HUES64 (cell line): ENCODE data around the gene NALCN.
"Not testable (repeated sequence)": the region's sequence is repeated elsewhere in the genome, so short reads cannot be mapped to it uniquely, and the experiment has no call there.

ENCODE experiments used
- H3K27ac ChIP-seq: 2 replicates; pipeline ENCODE4 v1.7.0; 2013; ENCODE audit warnings: low read depth, low read length, inconsistent platforms
- H3K27me3 ChIP-seq: 2 replicates; pipeline ENCODE4 v1.6.1; 2013; ENCODE audit warnings: mild to moderate bottlenecking, low read length; ENCODE audit not compliant: insufficient read depth
- H3K36me3 ChIP-seq: 2 replicates; pipeline ENCODE4 v1.6.1; 2013; ENCODE audit warnings: mild to moderate bottlenecking, low read length; ENCODE audit not compliant: insufficient read depth
- H3K4me1 ChIP-seq: 2 replicates; pipeline ENCODE4 v1.6.1; 2013; ENCODE audit warnings: mild to moderate bottlenecking, low read length, moderate library complexity; ENCODE audit not compliant: insufficient read depth
- H3K4me3 ChIP-seq: 2 replicates; pipeline ENCODE4 v1.5.1; 2013; ENCODE audit warnings: mild to moderate bottlenecking, low read length, moderate library complexity
- H3K9ac ChIP-seq: 2 replicates; pipeline ENCODE4 v1.6.1; 2013; ENCODE audit warnings: mild to moderate bottlenecking, low read depth, low read length
- H3K9me3 ChIP-seq: 2 replicates; pipeline ENCODE4 v1.6.1; 2013; ENCODE audit warnings: low read depth, low read length; ENCODE audit not compliant: insufficient read depth
- WGBS: fragments of 150-250, 120-280 bp; methylation state at CpG from one replicate; pipeline ENCODE4 v1.1.7; 2013; ENCODE audit warnings: missing lambda C conversion rate; 5-methylcytosine and 5-hydroxymethylcytosine counted together

The NALCN gene

DNA sequence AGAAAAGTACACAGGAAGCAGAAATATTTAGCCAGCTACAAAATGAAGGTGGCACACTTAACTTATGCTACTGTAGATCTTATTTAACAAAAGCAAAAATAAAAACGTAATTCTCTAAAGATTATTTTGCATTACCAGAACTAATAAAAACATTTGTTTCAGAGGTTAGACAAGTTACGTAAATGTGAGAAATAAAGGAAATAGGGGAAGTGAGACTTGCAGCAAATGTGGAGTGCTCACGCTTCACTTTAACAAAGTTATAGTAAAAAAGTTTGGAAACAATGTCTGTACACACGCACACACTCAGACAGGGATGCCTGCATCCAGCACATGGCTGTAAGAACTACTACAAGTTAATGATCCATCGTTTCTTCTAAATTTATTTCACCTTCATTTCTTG is 83.7 kb downstream of the NALCN start:
- peaks cover 5% of the 10 kb centered on the region; the same call in 1 of the 2 replicates for H3K4me1 ChIP-seq
- H3K9ac ChIP-seq = no peak overlapping the region
- WGBS = 97% methylated on average over 3 of the region's 5 CpGs
- no peak overlapping the region for H3K4me3 ChIP-seq
- H3K27me3 ChIP-seq = no peaks in the 10 kb centered on the region
- H3K36me3 ChIP-seq = no peaks in the 10 kb centered on the region
- H3K27ac ChIP-seq = no peak overlapping the region
- no peaks in the 10 kb centered on the region for H3K9me3 ChIP-seq

- no peaks in the 10 kb centered on the region for H3K27me3 ChIP-seq
- WGBS = 92% methylated on average over 1 of the region's 2 CpGs
- H3K9ac ChIP-seq = no peak overlapping the region
- no peak overlapping the region for H3K27ac ChIP-seq
- H3K4me1 ChIP-seq = peaks cover 5% of the 10 kb centered on the region; the same call in 1 of the 2 replicates
- no peaks in the 10 kb centered on the region for H3K9me3 ChIP-seq
- no peaks in the 10 kb centered on the region for H3K36me3 ChIP-seq
- no peak overlapping the region for H3K4me3 ChIP-seq
Observed at GRCh38 chr13:101331731-101332130, 84.6 kb downstream of the NALCN start.

GRCh38 chr13:101327871-101328270 is 88.4 kb downstream of the NALCN start:
- Histone ChIP-seq H3K9ac (no peak overlapping the region), H3K27me3 (no peaks in the 10 kb centered on the region), H3K4me3 (no peak overlapping the region), H3K27ac (no peak overlapping the region), H3K9me3 (no peaks in the 10 kb centered on the region), H3K36me3 (no peaks in the 10 kb centered on the region), H3K4me1 (no peaks in the 10 kb centered on the region)
- 61% methylated on average over 3 of the region's 3 CpGs for WGBS

GRCh38 chr13:101326710-101327109 is 89.6 kb downstream of the NALCN start:
- H3K27ac ChIP-seq = no peak overlapping the region
- no peaks in the 10 kb centered on the region for H3K9me3 ChIP-seq
- H3K4me3 ChIP-seq = no peak overlapping the region
- H3K27me3 ChIP-seq = no peaks in the 10 kb centered on the region
- 97% methylated on average over 4 of the region's 4 CpGs for WGBS
- no peak overlapping the region for H3K9ac ChIP-seq
- no peaks in the 10 kb centered on the region for H3K36me3 ChIP-seq
- H3K4me1 ChIP-seq = no peaks in the 10 kb centered on the region

DNA sequence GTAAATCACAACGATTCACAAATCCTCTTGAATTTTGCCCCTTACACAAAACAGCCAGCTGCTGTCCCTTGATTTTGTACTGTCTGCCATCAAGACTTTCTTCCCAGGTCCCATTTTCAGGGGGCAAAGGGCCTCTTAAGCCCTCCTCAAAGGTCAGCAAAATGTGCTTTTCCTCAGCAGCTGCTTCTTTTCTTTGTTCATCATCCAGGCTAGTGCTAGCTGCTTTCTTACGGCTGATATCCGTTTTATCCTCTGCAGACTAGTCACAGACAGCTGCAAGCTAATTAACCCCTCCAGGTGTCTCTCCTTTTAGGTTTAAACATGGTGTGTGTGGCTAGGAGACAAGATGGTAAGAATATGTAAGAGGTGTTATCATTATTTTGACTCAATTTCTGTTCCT is 90.9 kb downstream of the NALCN start:
- H3K27me3 ChIP-seq = no peaks in the 10 kb centered on the region
- no peak overlapping the region for H3K4me3 ChIP-seq
- no peak overlapping the region for H3K27ac ChIP-seq
- no peaks in the 10 kb centered on the region for H3K4me1 ChIP-seq
- WGBS = 79% methylated on average over 3 of the region's 3 CpGs
- H3K36me3 ChIP-seq = no peaks in the 10 kb centered on the region
- H3K9ac ChIP-seq = no peak overlapping the region
- H3K9me3 ChIP-seq = no peaks in the 10 kb centered on the region

DNA sequence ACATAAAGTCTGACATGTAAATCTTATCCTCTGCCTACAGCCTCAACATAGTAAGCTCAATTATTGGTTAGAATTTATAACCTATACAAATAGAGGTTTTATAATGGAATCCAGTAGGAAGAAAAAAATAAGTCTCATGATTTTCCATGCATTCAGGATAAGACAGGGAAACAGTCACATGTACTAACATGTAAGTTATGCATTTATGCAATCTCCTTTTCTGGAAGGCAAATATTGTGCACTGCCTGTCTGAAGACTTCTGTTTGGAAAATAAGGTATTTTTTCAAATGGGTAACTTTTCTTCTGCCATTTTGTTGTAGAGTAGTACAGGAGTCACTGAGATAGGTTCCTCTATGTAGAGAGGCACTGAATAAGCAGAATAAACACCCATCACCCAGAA is 92.7 kb downstream of the NALCN start:
- no peak overlapping the region for H3K4me3 ChIP-seq
- H3K27me3 ChIP-seq = no peaks in the 10 kb centered on the region
- H3K9ac ChIP-seq = no peak overlapping the region
- H3K4me1 ChIP-seq = no peaks in the 10 kb centered on the region
- H3K27ac ChIP-seq = no peak overlapping the region
- no peaks in the 10 kb centered on the region for H3K36me3 ChIP-seq
- no peaks in the 10 kb centered on the region for H3K9me3 ChIP-seq

DNA sequence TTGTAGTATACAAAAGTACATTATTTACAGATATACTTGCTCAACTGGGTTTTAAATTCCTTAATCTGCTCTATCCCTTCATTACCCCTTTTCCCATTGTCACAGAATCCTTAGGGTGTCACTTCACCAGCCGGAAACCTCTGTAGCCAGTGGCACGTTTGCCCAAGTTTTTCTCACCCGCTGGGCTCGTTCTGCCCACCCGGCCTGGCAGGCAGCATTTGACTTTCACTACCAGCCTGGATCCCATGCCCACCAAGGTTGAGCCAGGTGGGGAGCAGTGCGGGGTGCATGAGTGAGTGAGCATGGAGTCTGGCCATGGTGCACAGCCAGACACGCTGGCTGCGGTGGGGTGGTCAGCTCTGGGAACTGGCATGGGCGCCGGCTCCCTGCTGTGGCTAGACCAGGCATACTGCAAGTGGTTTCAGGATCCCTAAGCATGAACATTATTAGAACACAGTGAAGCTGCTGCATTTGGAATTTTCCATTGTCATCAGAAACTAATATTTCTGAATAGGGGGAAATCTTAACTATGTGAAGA is 98.3 kb downstream of the NALCN start:
- H3K36me3 ChIP-seq = no peaks in the 10 kb centered on the region
- no peaks in the 10 kb centered on the region for H3K27me3 ChIP-seq
- no peak overlapping the region for H3K27ac ChIP-seq
- H3K9ac ChIP-seq = no peak overlapping the region
- WGBS = 94% methylated on average over 10 of the region's 10 CpGs
- H3K4me3 ChIP-seq = no peak overlapping the region
- H3K4me1 ChIP-seq = no peaks in the 10 kb centered on the region
- no peaks in the 10 kb centered on the region for H3K9me3 ChIP-seq

GRCh38 chr13:101313479-101313878 is 102.8 kb downstream of the NALCN start:
- WGBS = no CpG with 5 or more reads among the region's 1 CpG
- H3K36me3 ChIP-seq, H3K4me3 ChIP-seq, H3K9ac ChIP-seq, H3K4me1 ChIP-seq, H3K27me3 ChIP-seq, H3K9me3 ChIP-seq, H3K27ac ChIP-seq: not testable (repeated sequence)

GRCh38 chr13:101309014-101309619 is 107.2 kb downstream of the NALCN start:
- no peaks in the 10 kb centered on the region for H3K9me3 ChIP-seq
- no peaks in the 10 kb centered on the region for H3K36me3 ChIP-seq
- H3K4me1 ChIP-seq = no peaks in the 10 kb centered on the region
- H3K4me3 ChIP-seq = no peak overlapping the region
- no peaks in the 10 kb centered on the region for H3K27me3 ChIP-seq
- no peak overlapping the region for H3K9ac ChIP-seq
- no peak overlapping the region for H3K27ac ChIP-seq

DNA sequence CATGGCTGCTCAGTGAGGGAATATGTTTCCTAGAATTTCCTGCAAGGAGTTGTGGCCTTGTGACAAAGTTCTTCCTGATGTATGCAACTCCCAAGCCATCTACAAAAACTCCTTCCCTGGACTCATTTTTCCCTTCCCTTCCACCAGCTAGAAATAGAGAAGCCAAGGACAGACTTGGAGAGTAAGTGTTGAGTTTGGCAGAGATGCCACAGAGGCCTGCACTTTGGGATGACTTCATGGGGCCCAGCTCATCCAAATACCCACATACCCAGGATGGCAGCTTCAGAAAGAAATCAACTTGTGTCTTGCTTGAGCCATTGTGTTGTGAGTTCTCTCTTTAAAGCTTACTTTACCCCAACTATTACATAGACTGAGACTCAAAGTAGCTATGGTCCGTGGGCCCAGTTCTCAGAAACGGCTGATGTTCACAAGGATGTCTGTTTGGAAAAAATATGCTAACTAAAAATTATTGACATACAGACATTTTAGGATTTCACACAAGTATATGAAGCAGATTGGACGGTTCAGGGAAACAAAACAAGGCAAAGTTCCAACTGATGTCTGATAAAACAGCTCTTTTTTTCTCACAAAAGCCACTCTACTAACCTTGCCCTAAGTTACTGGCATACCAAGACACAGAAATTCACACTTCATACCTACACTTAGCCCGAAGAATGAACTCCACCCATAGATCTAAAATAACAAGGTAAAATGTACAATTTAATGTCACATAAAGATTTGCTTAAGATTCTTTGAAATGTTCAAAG is 107.9 kb downstream of the NALCN start:
- 91% methylated on average over 1 of the region's 4 CpGs for WGBS
- no peak overlapping the region for H3K9ac ChIP-seq
- H3K4me1 ChIP-seq = no peaks in the 10 kb centered on the region
- no peaks in the 10 kb centered on the region for H3K9me3 ChIP-seq
- no peak overlapping the region for H3K27ac ChIP-seq
- no peaks in the 10 kb centered on the region for H3K27me3 ChIP-seq
- no peaks in the 10 kb centered on the region for H3K36me3 ChIP-seq
- no peak overlapping the region for H3K4me3 ChIP-seq

GRCh38 chr13:101307181-101307701 is 109.1 kb downstream of the NALCN start:
- Histone ChIP-seq H3K4me1 (no peaks in the 10 kb centered on the region), H3K9ac (no peak overlapping the region), H3K36me3 (no peaks in the 10 kb centered on the region), H3K27ac (no peak overlapping the region), H3K4me3 (no peak overlapping the region), H3K9me3 (no peaks in the 10 kb centered on the region), H3K27me3 (no peaks in the 10 kb centered on the region)
- WGBS = 93% methylated on average over 5 of the region's 5 CpGs
